NCI-H2029 (cell line): Measurements from ENCODE around the gene SMYD5.

ENCODE experiments used
- DNase-seq: peaks from one replicate; lab custom pipeline; 2025; lab: John Stamatoyannopoulos, UW

Gene SMYD5

GRCh38 chr2:73238976-73239375 lies 24.9 kb downstream of the SMYD5 start:
- DNase-seq: no peak

- DNase-seq: no peak
Observed at GRCh38 chr2:73239776-73240175, 25.7 kb downstream of the SMYD5 start.

- DNase-seq: peak; percentile 26
Observed at GRCh38 chr2:73243884-73244570, 30.0 kb downstream of the SMYD5 start.

GRCh38 chr2:73244580-73244979 lies 30.5 kb downstream of the SMYD5 start:
- no peak for DNase-seq

- DNase-seq: no peak
Observed at GRCh38 chr2:73246850-73247249, 32.8 kb downstream of the SMYD5 start.

- DNase-seq: no peak
Observed at GRCh38 chr2:73249636-73250035, 35.6 kb downstream of the SMYD5 start.

GRCh38 chr2:73250872-73251846 lies 37.1 kb downstream of the SMYD5 start:
- DNase-seq: peak; percentile 32

- DNase-seq: no peak
Observed at GRCh38 chr2:73252238-73253027, 38.4 kb downstream of the SMYD5 start.

- no peak for DNase-seq
Observed at GRCh38 chr2:73253400-73253799, 39.4 kb downstream of the SMYD5 start.

- no peak for DNase-seq
Observed at GRCh38 chr2:73253901-73254300, 39.9 kb downstream of the SMYD5 start.

- no peak for DNase-seq
Observed at GRCh38 chr2:73254343-73255006, 40.4 kb downstream of the SMYD5 start.

GRCh38 chr2:73255007-73255644 lies 41.1 kb downstream of the SMYD5 start:
- no peak for DNase-seq

- DNase-seq: no peak
Observed at GRCh38 chr2:73255907-73256617, 42.0 kb downstream of the SMYD5 start.

- DNase-seq: no peak
Observed at GRCh38 chr2:73256618-73256922, 42.5 kb downstream of the SMYD5 start.

- no peak for DNase-seq
Observed at GRCh38 chr2:73257021-73257420, 43.0 kb downstream of the SMYD5 start.

GRCh38 chr2:73257425-73258125 lies 43.5 kb downstream of the SMYD5 start:
- no peak for DNase-seq

- DNase-seq: no peak
Observed at GRCh38 chr2:73258186-73258912, 44.3 kb downstream of the SMYD5 start.

GRCh38 chr2:73258913-73259215 lies 44.8 kb downstream of the SMYD5 start:
- DNase-seq: no peak

- no peak for DNase-seq
Observed at GRCh38 chr2:73259276-73259675, 45.2 kb downstream of the SMYD5 start.
